ENCODE results near the gene BCL11A. TPM values are rescaled to one million over a fixed set of nuclear protein-coding genes. Genes with fewer than 3 reads are reported as not detected.

BCL11A gene
- total and polyA plus RNA-seq, 7 donors: 3.6 to 39.6 (median 16.3) TPM

DNA sequence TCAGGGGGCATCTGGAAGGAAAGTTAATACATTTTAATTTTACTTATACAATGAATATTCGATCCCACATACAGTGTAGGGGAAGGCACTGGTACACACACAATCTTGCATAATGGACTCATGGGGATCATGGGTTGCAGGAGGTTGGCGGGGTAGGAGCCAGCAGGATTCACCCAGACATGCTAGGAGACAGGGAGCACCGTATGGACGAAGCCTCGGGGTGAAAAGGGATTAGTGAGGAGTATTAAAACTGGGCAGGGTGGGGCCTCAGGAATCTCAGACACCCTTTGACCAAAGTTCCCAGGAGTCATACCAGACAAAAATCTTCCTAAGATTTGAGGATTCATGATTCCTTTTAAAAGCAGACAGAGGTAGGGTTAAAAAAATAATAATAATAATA is 140.8 kb downstream of the BCL11A start:
- no peak for TF ChIP-seq CTCF (IDR thresholded peaks at IDR 0.05)
- no peak for TF ChIP-seq POLR2A (IDR thresholded peaks at IDR 0.05)
- TF ChIP-seq EP300 (IDR thresholded peaks at IDR 0.05): no peak
- no peak for TF ChIP-seq POLR2AphosphoS5 (IDR thresholded peaks at IDR 0.05)
- Histone ChIP-seq H3K27ac (no peak overlapping the region), H3K36me3 (no peaks in the 10 kb centered on the region), H3K4me1 (no peaks in the 10 kb centered on the region), H3K9me3 (peaks cover 0 to 2% (median 0%) of the 10 kb centered on the region in 4 donors), H3K4me3 (no peak overlapping the region), H3K27me3 (no peaks in the 10 kb centered on the region)
- intact Hi-C loops (cut with DNase I): no loop called here
- 85 to 91% methylated on average over 5 of the region's 5 CpGs for WGBS, 2 donors
- DNase-seq: no peak

DNA sequence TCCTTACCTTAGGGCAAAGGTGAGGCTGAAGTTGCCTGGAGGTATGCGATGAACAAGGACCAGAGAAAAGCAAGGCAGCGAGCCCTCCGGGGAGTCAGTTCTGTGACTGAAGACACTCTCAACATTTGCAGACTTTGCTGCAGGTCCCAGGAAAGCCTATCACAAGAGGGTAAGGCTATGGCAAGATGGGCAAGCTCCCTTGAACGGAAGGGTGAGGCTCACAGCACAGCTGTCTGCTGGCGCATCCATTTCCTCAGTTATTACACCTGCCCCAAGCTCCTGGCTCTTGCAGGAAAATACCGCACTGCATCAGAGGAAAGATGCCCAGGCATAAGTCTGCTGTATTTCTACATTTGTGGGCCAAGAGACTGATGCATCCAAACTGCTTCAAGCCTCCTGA is 141.4 kb downstream of the BCL11A start:
- Histone ChIP-seq H3K4me1 (no peaks in the 10 kb centered on the region), H3K36me3 (no peaks in the 10 kb centered on the region), H3K4me3 (no peak overlapping the region), H3K27me3 (no peaks in the 10 kb centered on the region), H3K9me3 (peaks cover 0 to 2% (median 0%) of the 10 kb centered on the region in 4 donors), H3K27ac (no peak overlapping the region)
- intact Hi-C loops (cut with DNase I): no loop called here
- DNase-seq: no peak
- no peak for TF ChIP-seq EP300 (IDR thresholded peaks at IDR 0.05)
- no peak for TF ChIP-seq POLR2AphosphoS5 (IDR thresholded peaks at IDR 0.05)
- TF ChIP-seq CTCF (IDR thresholded peaks at IDR 0.05): no peak
- TF ChIP-seq POLR2A (IDR thresholded peaks at IDR 0.05): no peak
- 65 to 92% methylated on average over 6 of the region's 6 CpGs for WGBS, 2 donors

DNA sequence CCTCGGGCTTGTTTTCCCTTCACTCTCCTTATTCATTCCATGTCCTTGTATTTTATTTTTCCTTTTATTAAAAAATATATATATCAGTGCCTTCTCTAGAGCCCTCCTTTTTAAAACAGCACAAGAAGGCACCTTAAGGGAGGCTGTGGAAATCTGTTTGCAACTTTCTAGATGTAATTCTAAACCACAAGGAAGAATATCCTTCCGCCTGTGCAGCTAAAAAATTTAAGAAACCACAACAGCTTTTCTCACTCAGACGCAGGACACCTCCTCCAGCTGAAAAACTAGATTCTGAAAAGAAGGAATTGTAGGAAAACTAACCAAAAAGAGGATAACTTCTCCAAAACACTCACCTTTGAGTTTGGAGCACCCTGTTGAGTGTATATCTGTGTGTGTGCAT is 142.2 kb downstream of the BCL11A start:
- intact Hi-C loops (cut with DNase I): no loop called here
- WGBS, 2 donors: 35 to 69% methylated on average over 3 of the region's 3 CpGs
- Histone ChIP-seq H3K36me3 (no peaks in the 10 kb centered on the region), H3K9me3 (peaks cover 0 to 2% (median 0%) of the 10 kb centered on the region in 4 donors), H3K4me1 (no peaks in the 10 kb centered on the region), H3K4me3 (no peak overlapping the region), H3K27me3 (no peaks in the 10 kb centered on the region), H3K27ac (no peak overlapping the region)
- no peak for TF ChIP-seq EP300 (IDR thresholded peaks at IDR 0.05)
- TF ChIP-seq POLR2A (IDR thresholded peaks at IDR 0.05): no peak
- TF ChIP-seq CTCF (IDR thresholded peaks at IDR 0.05): no peak
- TF ChIP-seq POLR2AphosphoS5 (IDR thresholded peaks at IDR 0.05): no peak
- no peak for DNase-seq

GRCh38 chr2:60410456-60411146 is 142.9 kb downstream of the BCL11A start:
- Histone ChIP-seq H3K4me3 (no peak overlapping the region), H3K4me1 (no peaks in the 10 kb centered on the region), H3K36me3 (no peaks in the 10 kb centered on the region), H3K27ac (no peak overlapping the region), H3K9me3 (peaks cover 0 to 2% (median 0%) of the 10 kb centered on the region in 4 donors), H3K27me3 (no peaks in the 10 kb centered on the region)
- 60 to 63% methylated on average over 17 of the region's 17 CpGs for WGBS, 2 donors
- TF ChIP-seq EP300 (IDR thresholded peaks at IDR 0.05) (no peak), POLR2A (IDR thresholded peaks at IDR 0.05) (no peak), CTCF (IDR thresholded peaks at IDR 0.05) (no peak), POLR2AphosphoS5 (IDR thresholded peaks at IDR 0.05) (no peak)
- DNase-seq: no peak
- intact Hi-C loops (cut with DNase I): no loop called here

GRCh38 chr2:60409531-60409871 is 144.0 kb downstream of the BCL11A start:
- intact Hi-C loops (cut with DNase I): no loop called here
- 87 to 92% methylated on average over 8 of the region's 8 CpGs for WGBS, 2 donors
- TF ChIP-seq POLR2AphosphoS5 (IDR thresholded peaks at IDR 0.05): no peak
- no peak for TF ChIP-seq CTCF (IDR thresholded peaks at IDR 0.05)
- TF ChIP-seq EP300 (IDR thresholded peaks at IDR 0.05): no peak
- no peak for TF ChIP-seq POLR2A (IDR thresholded peaks at IDR 0.05)
- Histone ChIP-seq H3K9me3 (no peaks in the 10 kb centered on the region), H3K36me3 (no peaks in the 10 kb centered on the region), H3K4me1 (no peaks in the 10 kb centered on the region), H3K27ac (no peak overlapping the region), H3K27me3 (no peaks in the 10 kb centered on the region), H3K4me3 (no peak overlapping the region)
- no peak for DNase-seq
